ENCODE measurements around the gene SLC44A5.
"Not testable (repeated sequence)": the region's sequence is repeated elsewhere in the genome, so short reads cannot be mapped to it uniquely, and the experiment has no call there.

SLC44A5 gene

GRCh38 chr1:75261946-75262345 lies 349.0 kb downstream of the SLC44A5 start:
- not testable (repeated sequence) for DNase-seq (ENCODE audit: low spot score in 2 of 2); H3K4me3 Mint-ChIP-seq; H3K27me3 Mint-ChIP-seq; H3K27ac Mint-ChIP-seq (ENCODE audit: low read depth); H3K4me1 Mint-ChIP-seq; ATAC-seq (replicated peaks; ENCODE audit: extremely low read depth, poor library complexity, severe bottlenecking); H3K36me3 Mint-ChIP-seq (ENCODE audit: insufficient read depth)
- peaks cover 10% of the 10 kb centered on the region for H3K9me3 Mint-ChIP-seq

GRCh38 chr1:75258351-75258750 lies 352.6 kb downstream of the SLC44A5 start:
- no peaks in the 10 kb centered on the region for H3K27me3 Mint-ChIP-seq
- ATAC-seq (replicated peaks; ENCODE audit: extremely low read depth, poor library complexity, severe bottlenecking) (no peak), DNase-seq (ENCODE audit: low spot score in 2 of 2) (no peak)
- H3K36me3 Mint-ChIP-seq (ENCODE audit: insufficient read depth): no peaks in the 10 kb centered on the region
- peaks cover 10% of the 10 kb centered on the region for H3K9me3 Mint-ChIP-seq
- H3K4me3 Mint-ChIP-seq: no peak overlapping the region
- no peak overlapping the region for H3K27ac Mint-ChIP-seq (ENCODE audit: low read depth)
- H3K4me1 Mint-ChIP-seq: no peaks in the 10 kb centered on the region

GRCh38 chr1:75257424-75257823 lies 353.5 kb downstream of the SLC44A5 start:
- peaks cover 10% of the 10 kb centered on the region for H3K9me3 Mint-ChIP-seq
- DNase-seq (ENCODE audit: low spot score in 2 of 2): no peak
- no peaks in the 10 kb centered on the region for H3K27me3 Mint-ChIP-seq
- no peak overlapping the region for H3K27ac Mint-ChIP-seq (ENCODE audit: low read depth)
- H3K36me3 Mint-ChIP-seq (ENCODE audit: insufficient read depth): no peaks in the 10 kb centered on the region
- no peak overlapping the region for H3K4me3 Mint-ChIP-seq
- ATAC-seq (replicated peaks; ENCODE audit: extremely low read depth, poor library complexity, severe bottlenecking): no peak
- H3K4me1 Mint-ChIP-seq: no peaks in the 10 kb centered on the region

- H3K27ac Mint-ChIP-seq (ENCODE audit: low read depth); H3K36me3 Mint-ChIP-seq (ENCODE audit: insufficient read depth): not testable (repeated sequence)
These were observed 360.8 kb downstream of the SLC44A5 start for GRCh38 chr1:75250114-75250513.

GRCh38 chr1:75245239-75245638 lies 365.7 kb downstream of the SLC44A5 start:
- Mint-ChIP-seq H3K27ac (ENCODE audit: low read depth) (no peak overlapping the region), H3K27me3 (no peaks in the 10 kb centered on the region), H3K36me3 (ENCODE audit: insufficient read depth) (peaks cover 2% of the 10 kb centered on the region), H3K4me1 (no peaks in the 10 kb centered on the region), H3K9me3 (no peaks in the 10 kb centered on the region), H3K4me3 (no peak overlapping the region)
- ATAC-seq (replicated peaks; ENCODE audit: extremely low read depth, poor library complexity, severe bottlenecking) (no peak), DNase-seq (ENCODE audit: low spot score in 2 of 2) (no peak)

More at GRCh38 chr1:75250114-75250513, 360.8 kb downstream of the SLC44A5 start:
- H3K9me3 Mint-ChIP-seq; H3K4me1 Mint-ChIP-seq; H3K27me3 Mint-ChIP-seq; ATAC-seq (replicated peaks; ENCODE audit: extremely low read depth, poor library complexity, severe bottlenecking); H3K4me3 Mint-ChIP-seq; DNase-seq (ENCODE audit: low spot score in 2 of 2): not testable (repeated sequence)

GRCh38 chr1:75243124-75243523 lies 367.8 kb downstream of the SLC44A5 start:
- peaks cover 5% of the 10 kb centered on the region for H3K36me3 Mint-ChIP-seq (ENCODE audit: insufficient read depth)
- ATAC-seq (replicated peaks; ENCODE audit: extremely low read depth, poor library complexity, severe bottlenecking) (no peak), DNase-seq (ENCODE audit: low spot score in 2 of 2) (no peak)
- no peak overlapping the region for H3K4me3 Mint-ChIP-seq
- no peaks in the 10 kb centered on the region for H3K4me1 Mint-ChIP-seq
- no peak overlapping the region for H3K27ac Mint-ChIP-seq (ENCODE audit: low read depth)
- no peaks in the 10 kb centered on the region for H3K27me3 Mint-ChIP-seq
- H3K9me3 Mint-ChIP-seq: no peaks in the 10 kb centered on the region

- DNase-seq (ENCODE audit: low spot score in 2 of 2): no peak
- Mint-ChIP-seq H3K9me3 (no peaks in the 10 kb centered on the region), H3K36me3 (ENCODE audit: insufficient read depth) (peaks cover 3% of the 10 kb centered on the region), H3K27ac (ENCODE audit: low read depth) (no peak overlapping the region), H3K27me3 (no peaks in the 10 kb centered on the region), H3K4me3 (no peak overlapping the region), H3K4me1 (no peaks in the 10 kb centered on the region)
- ATAC-seq (replicated peaks; ENCODE audit: extremely low read depth, poor library complexity, severe bottlenecking): no peak
These were observed 373.6 kb downstream of the SLC44A5 start for GRCh38 chr1:75237316-75237715.

- H3K36me3 Mint-ChIP-seq (ENCODE audit: insufficient read depth): peaks cover under 1% of the 10 kb centered on the region
- H3K9me3 Mint-ChIP-seq: no peaks in the 10 kb centered on the region
- no peak overlapping the region for H3K27ac Mint-ChIP-seq (ENCODE audit: low read depth)
- ATAC-seq (replicated peaks; ENCODE audit: extremely low read depth, poor library complexity, severe bottlenecking) (no peak), DNase-seq (ENCODE audit: low spot score in 2 of 2) (no peak)
- H3K4me3 Mint-ChIP-seq: no peak overlapping the region
- H3K4me1 Mint-ChIP-seq: no peaks in the 10 kb centered on the region
- no peaks in the 10 kb centered on the region for H3K27me3 Mint-ChIP-seq
These were observed 376.4 kb downstream of the SLC44A5 start for GRCh38 chr1:75234562-75234961.

GRCh38 chr1:75233302-75233929 lies 377.5 kb downstream of the SLC44A5 start:
- Mint-ChIP-seq H3K27ac (ENCODE audit: low read depth) (no peak overlapping the region), H3K9me3 (no peaks in the 10 kb centered on the region), H3K4me3 (no peak overlapping the region), H3K4me1 (no peaks in the 10 kb centered on the region), H3K36me3 (ENCODE audit: insufficient read depth) (no peaks in the 10 kb centered on the region), H3K27me3 (no peaks in the 10 kb centered on the region)
- no peak for ATAC-seq (replicated peaks; ENCODE audit: extremely low read depth, poor library complexity, severe bottlenecking)
- DNase-seq (ENCODE audit: low spot score in 2 of 2): no peak

- no peaks in the 10 kb centered on the region for H3K9me3 Mint-ChIP-seq
- H3K36me3 Mint-ChIP-seq (ENCODE audit: insufficient read depth): peaks cover 3% of the 10 kb centered on the region
- no peak overlapping the region for H3K4me3 Mint-ChIP-seq
- H3K27me3 Mint-ChIP-seq: no peaks in the 10 kb centered on the region
- H3K4me1 Mint-ChIP-seq: no peaks in the 10 kb centered on the region
- H3K27ac Mint-ChIP-seq (ENCODE audit: low read depth): no peak overlapping the region
- ATAC-seq (replicated peaks; ENCODE audit: extremely low read depth, poor library complexity, severe bottlenecking) (no peak), DNase-seq (ENCODE audit: low spot score in 2 of 2) (no peak)
These were observed 390.8 kb downstream of the SLC44A5 start for GRCh38 chr1:75220072-75220471.

- Mint-ChIP-seq H3K9me3 (no peaks in the 10 kb centered on the region), H3K4me1 (no peaks in the 10 kb centered on the region), H3K36me3 (ENCODE audit: insufficient read depth) (peaks cover 3% of the 10 kb centered on the region), H3K4me3 (no peak overlapping the region), H3K27me3 (no peaks in the 10 kb centered on the region), H3K27ac (ENCODE audit: low read depth) (no peak overlapping the region)
- DNase-seq (ENCODE audit: low spot score in 2 of 2): no peak
- ATAC-seq (replicated peaks; ENCODE audit: extremely low read depth, poor library complexity, severe bottlenecking): no peak
These were observed 396.9 kb downstream of the SLC44A5 start for GRCh38 chr1:75214017-75214416.

- H3K36me3 Mint-ChIP-seq (ENCODE audit: insufficient read depth): peaks cover 3% of the 10 kb centered on the region
- DNase-seq (ENCODE audit: low spot score in 2 of 2) (no peak), ATAC-seq (replicated peaks; ENCODE audit: extremely low read depth, poor library complexity, severe bottlenecking) (no peak)
- no peaks in the 10 kb centered on the region for H3K4me1 Mint-ChIP-seq
- no peak overlapping the region for H3K27ac Mint-ChIP-seq (ENCODE audit: low read depth)
- no peak overlapping the region for H3K4me3 Mint-ChIP-seq
- H3K9me3 Mint-ChIP-seq: no peaks in the 10 kb centered on the region
- H3K27me3 Mint-ChIP-seq: no peaks in the 10 kb centered on the region
These were observed 399.3 kb downstream of the SLC44A5 start for GRCh38 chr1:75211648-75212047.

GRCh38 chr1:75208862-75209261 lies 402.1 kb downstream of the SLC44A5 start:
- H3K27me3 Mint-ChIP-seq: no peaks in the 10 kb centered on the region
- H3K9me3 Mint-ChIP-seq: no peaks in the 10 kb centered on the region
- H3K4me1 Mint-ChIP-seq: no peaks in the 10 kb centered on the region
- H3K27ac Mint-ChIP-seq (ENCODE audit: low read depth): no peak overlapping the region
- peaks cover 3% of the 10 kb centered on the region for H3K36me3 Mint-ChIP-seq (ENCODE audit: insufficient read depth)
- DNase-seq (ENCODE audit: low spot score in 2 of 2) (no peak), ATAC-seq (replicated peaks; ENCODE audit: extremely low read depth, poor library complexity, severe bottlenecking) (no peak)
- H3K4me3 Mint-ChIP-seq: no peak overlapping the region

Measured in central memory CD8-positive, alpha-beta T cell (primary cell).